Mononuclear cell (primary cell): ENCODE measurements around the gene SOCS1. TPM values are rescaled to one million over a fixed set of nuclear protein-coding genes. Genes with fewer than 3 reads are reported as not detected.
"Not testable (repeated sequence)": the region's sequence is repeated elsewhere in the genome, so short reads cannot be mapped to it uniquely, and the experiment has no call there.

Experiments used
- H3K27me3 ChIP-seq: 2 replicates; pipeline ENCODE4 v1.6.0; 2011; ENCODE audit warnings: low read length, control low read depth; ENCODE audit not compliant: insufficient read depth
- H3K4me1 ChIP-seq: 2 replicates; pipeline ENCODE4 v1.5.1; 2011; ENCODE audit warnings: mild to moderate bottlenecking, low read length, control low read depth; ENCODE audit not compliant: insufficient read depth
- H3K4me3 ChIP-seq: 2 replicates; pipeline ENCODE4 v1.5.1; 2011; ENCODE audit warnings: mild to moderate bottlenecking, low read length, moderate library complexity
- H3K9me3 ChIP-seq: 2 replicates; pipeline ENCODE4 v1.5.1; 2011; ENCODE audit warnings: low read depth, mild to moderate bottlenecking, control low read depth, low read length
- total RNA-seq: library from RNA; depleted of rRNA; stranded (reverse); fragments of >200 nt; gene quantifications from one replicate; pipeline ENCODE4 v1.2.3, GENCODE V29; 2012

The SOCS1 gene
- total RNA-seq, 1 donor, result 41.2 TPM

GRCh38 chr16:11233727-11234376 lies 22.2 kb downstream of the SOCS1 start:
- H3K27me3 ChIP-seq, result no peaks in the 10 kb centered on the region
- H3K4me3 ChIP-seq, result no peak overlapping the region
- peaks cover 53% of the 10 kb centered on the region for H3K4me1 ChIP-seq
- no peaks in the 10 kb centered on the region for H3K9me3 ChIP-seq

- Histone ChIP-seq H3K9me3 (no peaks in the 10 kb centered on the region), H3K4me3 (no peak overlapping the region), H3K4me1 (peaks cover 53% of the 10 kb centered on the region), H3K27me3 (no peaks in the 10 kb centered on the region)
Observed at GRCh38 chr16:11232852-11233726, 22.9 kb downstream of the SOCS1 start.

GRCh38 chr16:11232302-11232851 lies 23.6 kb downstream of the SOCS1 start:
- Histone ChIP-seq H3K4me3 (no peak overlapping the region), H3K27me3 (no peaks in the 10 kb centered on the region), H3K4me1 (peaks cover 53% of the 10 kb centered on the region), H3K9me3 (no peaks in the 10 kb centered on the region)

- Histone ChIP-seq H3K4me1 (peaks cover 47% of the 10 kb centered on the region), H3K4me3 (no peak overlapping the region)
Observed at GRCh38 chr16:11231367-11231970, 24.5 kb downstream of the SOCS1 start.

GRCh38 chr16:11229906-11230305 lies 26.1 kb downstream of the SOCS1 start:
- Histone ChIP-seq H3K9me3 (no peaks in the 10 kb centered on the region), H3K4me3 (no peak overlapping the region), H3K27me3 (no peaks in the 10 kb centered on the region), H3K4me1 (peaks cover 47% of the 10 kb centered on the region)

More at GRCh38 chr16:11231367-11231970, 24.5 kb downstream of the SOCS1 start:
- Histone ChIP-seq H3K9me3 (no peaks in the 10 kb centered on the region), H3K27me3 (no peaks in the 10 kb centered on the region)

GRCh38 chr16:11229432-11229831 lies 26.6 kb downstream of the SOCS1 start:
- no peak overlapping the region for H3K4me3 ChIP-seq
- H3K4me1 ChIP-seq, result peaks cover 47% of the 10 kb centered on the region
- no peaks in the 10 kb centered on the region for H3K9me3 ChIP-seq
- H3K27me3 ChIP-seq, result no peaks in the 10 kb centered on the region

- peaks cover 29% of the 10 kb centered on the region for H3K4me1 ChIP-seq
- H3K27me3 ChIP-seq, result no peaks in the 10 kb centered on the region
- H3K4me3 ChIP-seq, result no peak overlapping the region
- H3K9me3 ChIP-seq, result no peaks in the 10 kb centered on the region
Observed at GRCh38 chr16:11225677-11226549, 30.1 kb downstream of the SOCS1 start.

- Histone ChIP-seq H3K4me1 (peaks cover 29% of the 10 kb centered on the region), H3K27me3 (no peaks in the 10 kb centered on the region), H3K4me3 (no peak overlapping the region), H3K9me3 (no peaks in the 10 kb centered on the region)
Observed at GRCh38 chr16:11224894-11225676, 30.9 kb downstream of the SOCS1 start.

GRCh38 chr16:11224096-11224893 lies 31.7 kb downstream of the SOCS1 start:
- Histone ChIP-seq H3K4me3 (no peak overlapping the region), H3K9me3 (no peaks in the 10 kb centered on the region), H3K27me3 (no peaks in the 10 kb centered on the region), H3K4me1 (peaks cover 31% of the 10 kb centered on the region)

- H3K27me3 ChIP-seq, H3K9me3 ChIP-seq, H3K4me3 ChIP-seq: not testable (repeated sequence)
- peaks cover 33% of the 10 kb centered on the region for H3K4me1 ChIP-seq
Observed at GRCh38 chr16:11220507-11220906, 35.5 kb downstream of the SOCS1 start.

- H3K4me1 ChIP-seq, result peaks cover 20% of the 10 kb centered on the region
- H3K4me3 ChIP-seq, result no peak overlapping the region
- peaks cover 6% of the 10 kb centered on the region for H3K9me3 ChIP-seq
- H3K27me3 ChIP-seq, result no peaks in the 10 kb centered on the region
Observed at GRCh38 chr16:11219178-11219577, 36.8 kb downstream of the SOCS1 start.

- no peaks in the 10 kb centered on the region for H3K27me3 ChIP-seq
- peaks cover 6% of the 10 kb centered on the region for H3K9me3 ChIP-seq
- H3K4me1 ChIP-seq, result peaks cover 14% of the 10 kb centered on the region
- H3K4me3 ChIP-seq, result no peak overlapping the region
Observed at GRCh38 chr16:11218604-11218962, 37.4 kb downstream of the SOCS1 start.
